ENCODE measurements around the gene MRPL34. TPM values are rescaled to one million over a fixed set of nuclear protein-coding genes. Genes with fewer than 3 reads are reported as not detected.

MRPL34 gene
- total RNA-seq, 2 experiments from 2014 or later, result 28.4 to 28.7 TPM

GRCh38 chr19:17263712-17264640, 41.7 kb upstream of the MRPL34 start:
- POLR2A ChIA-PET, result no interaction called here

GRCh38 chr19:17264641-17264979, 41.1 kb upstream of the MRPL34 start, which contains the start of gene USHBP1:
TSS of gene USHBP1 (minus strand) at chr19:17264745. CDS start at chr19:17264299, 446 bp downstream.
- ChIA-PET POLR2A (interaction anchor here (1.0 to 1.5 kb wide), 2 partner anchors 139 to 155 kb away, joined by 3 to 5 read pairs; partner anchors contain the start of gene MVB12A), CTCF (no interaction called here)
- no peaks in the 10 kb centered on the region for H3K9me3 Mint-ChIP-seq
- Histone ChIP-seq H3K27me3 (ENCODE audit: control insufficient read depth in 1 of 2, insufficient read depth in 2 of 2, low read length in 2 of 2) (no peaks in the 10 kb centered on the region), H3K36me3 (ENCODE audit: insufficient read depth, low read length) (peaks cover 3% of the 10 kb centered on the region), H3K4me3 (ENCODE audit: low read length) (no peak within 1 kb of the TSS), H3K4me1 (ENCODE audit: insufficient read depth, low read length) (peaks cover 46% of the 10 kb centered on the region), H3K27ac (ENCODE audit: low read depth in 1 of 2, low read length in 2 of 2) (no peak within 1 kb of the TSS), H3K9me3 (ENCODE audit: control insufficient read depth in 1 of 2, insufficient read depth in 1 of 2, low read length in 2 of 2) (no peaks in the 10 kb centered on the region)
- peaks cover 20% of the 10 kb centered on the region for H3K4me1 Mint-ChIP-seq (ENCODE audit: low read depth)
- no peaks in the 10 kb centered on the region for H3K27me3 Mint-ChIP-seq
- no peak for TF ChIP-seq CTCF (IDR thresholded peaks at IDR 0.05)
- ATAC-seq (ENCODE audit: poor library complexity) (no peak), DNase-seq (peak in 1 of 14 experiments; percentile 40)
- H3K27ac Mint-ChIP-seq, result no peak within 1 kb of the TSS
- intact Hi-C loops (cut with DNase I, micrococcal nuclease), result loop anchor here in 1 of 2 experiments (5.0 to 10.0 kb wide), 2 partner anchors 120 to 203 kb away; no protein-coding TSS in a partner anchor
- H3K36me3 Mint-ChIP-seq (ENCODE audit: low read depth), result peaks cover 13% of the 10 kb centered on the region
- H3K4me3 Mint-ChIP-seq, result no peak within 1 kb of the TSS

More at GRCh38 chr19:17263712-17264640, 41.7 kb upstream of the MRPL34 start:
- no peaks in the 10 kb centered on the region for H3K9me3 Mint-ChIP-seq
- peaks cover 2% of the 10 kb centered on the region for H3K36me3 ChIP-seq (ENCODE audit: insufficient read depth, low read length)
- H3K4me3 Mint-ChIP-seq, result no peak overlapping the region
- TF ChIP-seq CTCF (IDR thresholded peaks at IDR 0.05), result no peak
- no peaks in the 10 kb centered on the region for H3K27me3 Mint-ChIP-seq
- no peak for DNase-seq
- H3K4me1 ChIP-seq (ENCODE audit: insufficient read depth, low read length), result peaks cover 45% of the 10 kb centered on the region
- intact Hi-C loops (cut with DNase I, micrococcal nuclease), result loop anchor here in 1 of 2 experiments (5.0 to 10.0 kb wide), 2 partner anchors 121 to 203 kb away; no protein-coding TSS in a partner anchor
- H3K4me3 ChIP-seq (ENCODE audit: low read length), result no peak overlapping the region
- CTCF ChIA-PET, result no interaction called here
- no peak for ATAC-seq (ENCODE audit: poor library complexity)
- H3K27ac ChIP-seq (ENCODE audit: low read depth in 1 of 2, low read length in 2 of 2), result no peak overlapping the region
- peaks cover 20% of the 10 kb centered on the region for H3K4me1 Mint-ChIP-seq (ENCODE audit: low read depth)
- H3K36me3 Mint-ChIP-seq (ENCODE audit: low read depth), result peaks cover 13% of the 10 kb centered on the region
- no peaks in the 10 kb centered on the region for H3K27me3 ChIP-seq (ENCODE audit: control insufficient read depth in 1 of 2, insufficient read depth in 2 of 2, low read length in 2 of 2)
- no peak overlapping the region for H3K27ac Mint-ChIP-seq
- no peaks in the 10 kb centered on the region for H3K9me3 ChIP-seq (ENCODE audit: control insufficient read depth in 1 of 2, insufficient read depth in 1 of 2, low read length in 2 of 2)

- intact Hi-C loops (cut with DNase I, micrococcal nuclease), result loop anchor here (5.0 to 10.0 kb wide), 3 partner anchors 39 to 201 kb away; partner anchors contain the start of gene OCEL1 (in 1 of the 2)
- H3K9me3 ChIP-seq (ENCODE audit: control insufficient read depth in 1 of 2, insufficient read depth in 1 of 2, low read length in 2 of 2), result no peaks in the 10 kb centered on the region
- POLR2A ChIA-PET, result interaction anchor here (1.0 to 3.0 kb wide), 10 partner anchors 8 to 191 kb away, joined by 3 to 17 read pairs (median 6); partner anchors contain the start of genes ANKLE1, DDA1, HAUS8 and MVB12A
- no peak overlapping the region for H3K4me3 Mint-ChIP-seq
- H3K36me3 ChIP-seq (ENCODE audit: insufficient read depth, low read length), result peaks cover 9% of the 10 kb centered on the region
- no peak overlapping the region for H3K27ac Mint-ChIP-seq
- H3K9me3 Mint-ChIP-seq, result no peaks in the 10 kb centered on the region
- peaks cover 40% of the 10 kb centered on the region for H3K4me1 ChIP-seq (ENCODE audit: insufficient read depth, low read length)
- DNase-seq (no peak), ATAC-seq (ENCODE audit: poor library complexity) (no peak)
- no peak overlapping the region for H3K27ac ChIP-seq (ENCODE audit: low read depth in 1 of 2, low read length in 2 of 2)
- no peaks in the 10 kb centered on the region for H3K27me3 Mint-ChIP-seq
- no peak for TF ChIP-seq CTCF (IDR thresholded peaks at IDR 0.05)
- H3K27me3 ChIP-seq (ENCODE audit: control insufficient read depth in 1 of 2, insufficient read depth in 2 of 2, low read length in 2 of 2), result no peaks in the 10 kb centered on the region
- H3K4me1 Mint-ChIP-seq (ENCODE audit: low read depth), result peaks cover 15% of the 10 kb centered on the region
- H3K36me3 Mint-ChIP-seq (ENCODE audit: low read depth), result peaks cover 24% of the 10 kb centered on the region
- no peak overlapping the region for H3K4me3 ChIP-seq (ENCODE audit: low read length)
- CTCF ChIA-PET, result interaction anchor here (1.1 to 1.9 kb wide), 4 partner anchors 16 to 125 kb away, joined by 3 to 8 read pairs (median 5); no protein-coding TSS in a partner anchor
These were observed 39.6 kb upstream of the MRPL34 start for GRCh38 chr19:17266026-17266425.
